Measurements from ENCODE around the gene TEP1. TPM values are rescaled to one million over a fixed set of nuclear protein-coding genes. Genes with fewer than 3 reads are reported as not detected.

The TEP1 gene
- total RNA-seq, 1 donor from 2014 or later, result 9.7 TPM

- no peaks in the 10 kb centered on the region for H3K36me3 ChIP-seq
- no peak for DNase-seq
- peaks cover 21% of the 10 kb centered on the region for H3K4me1 ChIP-seq
- intact Hi-C loops (cut with micrococcal nuclease), result no loop called here
- TF ChIP-seq CTCF (IDR thresholded peaks at IDR 0.05; ENCODE audit: borderline replicate concordance), result no peak
- peaks cover 31% of the 10 kb centered on the region for H3K27me3 ChIP-seq (ENCODE audit: low read depth)
- H3K9me3 ChIP-seq (replicated peaks), result no peaks in the 10 kb centered on the region
- H3K4me3 ChIP-seq, result peak within 1 kb of the TSS; percentile 63
- peak within 1 kb of the TSS; percentile 72 for H3K27ac ChIP-seq (replicated peaks)
Measured at GRCh38 chr14:20435582-20436362, 22.5 kb upstream of the TEP1 start, which contains the start of gene KLHL33. Gene KLHL33, minus strand, starts transcription at chr14:20436166. Its CDS starts 355 bp downstream, at chr14:20435811.

GRCh38 chr14:20434701-20435581 lies 21.6 kb upstream of the TEP1 start:
- TF ChIP-seq CTCF (IDR thresholded peaks at IDR 0.05; ENCODE audit: borderline replicate concordance), result no peak
- intact Hi-C loops (cut with micrococcal nuclease), result no loop called here
- Histone ChIP-seq H3K27me3 (ENCODE audit: low read depth) (peaks cover 31% of the 10 kb centered on the region), H3K27ac (replicated peaks) (peak overlapping the region; percentile 72), H3K36me3 (no peaks in the 10 kb centered on the region), H3K4me3 (peak overlapping the region; percentile 63), H3K4me1 (peaks cover 29% of the 10 kb centered on the region), H3K9me3 (replicated peaks) (no peaks in the 10 kb centered on the region)
- peak; percentile 62 for DNase-seq

- TF ChIP-seq CTCF (IDR thresholded peaks at IDR 0.05; ENCODE audit: borderline replicate concordance), result no peak
- peaks cover 19% of the 10 kb centered on the region for H3K4me1 ChIP-seq
- no peak overlapping the region for H3K27ac ChIP-seq (replicated peaks)
Measured at GRCh38 chr14:20429801-20430669, 16.7 kb upstream of the TEP1 start.

GRCh38 chr14:20428802-20429201 lies 15.5 kb upstream of the TEP1 start:
- Histone ChIP-seq H3K27me3 (ENCODE audit: low read depth) (no peaks in the 10 kb centered on the region), H3K4me1 (peaks cover 8% of the 10 kb centered on the region), H3K27ac (replicated peaks) (no peak overlapping the region), H3K36me3 (no peaks in the 10 kb centered on the region), H3K9me3 (replicated peaks) (no peaks in the 10 kb centered on the region), H3K4me3 (no peak overlapping the region)
- TF ChIP-seq CTCF (IDR thresholded peaks at IDR 0.05; ENCODE audit: borderline replicate concordance), result no peak
- no peak for DNase-seq
- intact Hi-C loops (cut with micrococcal nuclease), result no loop called here

More at GRCh38 chr14:20429801-20430669, 16.7 kb upstream of the TEP1 start:
- intact Hi-C loops (cut with micrococcal nuclease), result no loop called here
- Histone ChIP-seq H3K27me3 (ENCODE audit: low read depth) (peaks cover 6% of the 10 kb centered on the region), H3K4me3 (no peak overlapping the region), H3K36me3 (no peaks in the 10 kb centered on the region), H3K9me3 (replicated peaks) (no peaks in the 10 kb centered on the region)
- peak; percentile 39 for DNase-seq

GRCh38 chr14:20428010-20428365 lies 14.7 kb upstream of the TEP1 start:
- intact Hi-C loops (cut with micrococcal nuclease), result no loop called here
- Histone ChIP-seq H3K4me1 (peaks cover 8% of the 10 kb centered on the region), H3K4me3 (no peak overlapping the region), H3K27ac (replicated peaks) (no peak overlapping the region), H3K27me3 (ENCODE audit: low read depth) (no peaks in the 10 kb centered on the region), H3K36me3 (no peaks in the 10 kb centered on the region), H3K9me3 (replicated peaks) (no peaks in the 10 kb centered on the region)
- no peak for TF ChIP-seq CTCF (IDR thresholded peaks at IDR 0.05; ENCODE audit: borderline replicate concordance)
- DNase-seq, result no peak
